GM19351 (cell line): ENCODE data around the gene MYRIP.
"Not testable (repeated sequence)": the region's sequence is repeated elsewhere in the genome, so short reads cannot be mapped to it uniquely, and the experiment has no call there.

Experiments
- ATAC-seq: cut with Tn5 transposase; IDR thresholded peaks from one replicate; pipeline ENCODE4 v1.9.1; 2021; ENCODE audit warnings: mild to moderate bottlenecking, moderate library complexity; ENCODE audit not compliant: unreplicated experiment

The MYRIP gene

DNA sequence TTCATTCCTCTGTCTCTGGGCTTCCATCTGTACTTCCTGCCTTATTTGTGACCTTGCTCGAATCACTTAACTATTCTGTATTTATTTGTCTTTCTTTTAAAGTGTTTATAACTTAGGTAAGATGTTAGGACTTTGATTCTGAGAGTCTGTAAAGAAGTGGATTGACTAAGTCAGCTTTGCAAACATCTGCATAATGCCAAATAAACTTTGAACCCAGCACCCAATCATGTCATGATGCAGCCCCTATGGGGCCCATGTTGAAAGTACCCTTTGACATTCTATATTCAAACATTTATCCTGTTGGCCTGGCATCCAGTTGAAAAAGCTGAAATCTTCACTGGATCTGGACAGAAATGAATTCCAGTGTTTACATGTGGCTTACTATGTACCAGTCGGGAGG is 3.8 kb upstream of the MYRIP start:
- ATAC-seq = no peak

GRCh38 chr3:39806820-39807219 is 2.6 kb upstream of the MYRIP start:
- ATAC-seq = no peak

DNA sequence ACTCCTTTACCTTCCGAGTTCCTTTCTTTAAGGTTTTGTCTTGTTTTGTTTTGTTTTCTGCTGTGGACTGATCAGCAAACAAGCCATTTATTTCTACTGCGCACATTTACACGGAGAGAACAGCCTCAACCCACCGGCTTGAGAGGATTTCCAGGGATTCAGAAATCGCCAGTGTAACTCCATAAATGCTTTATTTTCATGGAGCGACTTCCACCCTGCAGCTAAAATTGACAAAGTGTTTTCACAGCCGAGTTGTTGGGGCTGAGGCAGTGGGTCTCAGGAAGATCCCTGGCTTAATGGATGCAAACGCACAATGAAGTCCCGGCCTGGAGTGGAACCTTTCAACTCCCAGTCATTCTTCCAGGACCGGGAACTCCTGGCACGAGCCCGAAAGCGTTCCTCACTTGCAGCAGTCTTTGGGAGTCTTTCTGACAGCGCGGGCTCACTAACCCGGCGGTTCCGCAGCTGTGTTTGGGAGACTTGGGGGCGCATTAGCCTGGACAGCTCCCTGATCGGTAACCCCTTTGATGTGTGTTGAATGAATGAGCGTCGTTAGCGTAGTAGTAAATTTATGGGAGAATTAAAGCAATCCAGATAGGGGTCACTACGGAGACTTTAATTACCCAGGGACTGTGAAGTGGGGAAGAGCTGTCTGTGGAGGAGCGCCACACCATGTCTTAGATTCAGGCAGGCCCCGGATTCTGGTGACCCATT is 785 bp upstream of the MYRIP start:
- peak; percentile 10 for ATAC-seq

DNA sequence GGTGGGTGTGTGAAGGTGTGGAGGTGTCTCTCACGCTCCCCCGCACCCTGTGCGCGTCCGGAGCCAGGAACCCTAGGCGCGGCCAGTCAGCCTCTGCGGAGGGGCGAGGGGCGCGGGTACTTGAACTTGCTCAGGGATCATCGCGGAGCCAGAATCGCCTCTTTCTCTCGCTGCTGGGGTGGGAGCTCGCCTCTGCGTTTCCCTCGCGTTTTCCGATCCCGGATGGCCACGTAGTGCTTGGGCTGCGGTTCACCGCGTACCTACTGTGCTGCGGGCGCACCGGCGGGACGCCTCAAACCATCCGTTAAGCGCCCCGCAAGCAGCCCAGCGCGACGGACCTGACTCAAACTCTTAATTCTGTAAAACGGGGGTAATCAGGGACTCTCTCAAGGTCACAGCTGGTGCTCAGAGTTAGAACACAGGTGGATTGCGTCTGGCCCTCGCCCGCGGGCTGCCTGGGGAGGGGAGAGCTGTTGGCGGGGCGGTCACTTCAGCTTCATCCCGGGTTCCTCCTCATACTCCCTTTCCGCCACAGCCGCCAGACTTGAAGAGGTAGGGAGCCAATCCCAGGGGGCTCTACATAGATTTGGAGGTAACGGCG is 686 bp downstream of the MYRIP start:
- peak; percentile 17 for ATAC-seq

DNA sequence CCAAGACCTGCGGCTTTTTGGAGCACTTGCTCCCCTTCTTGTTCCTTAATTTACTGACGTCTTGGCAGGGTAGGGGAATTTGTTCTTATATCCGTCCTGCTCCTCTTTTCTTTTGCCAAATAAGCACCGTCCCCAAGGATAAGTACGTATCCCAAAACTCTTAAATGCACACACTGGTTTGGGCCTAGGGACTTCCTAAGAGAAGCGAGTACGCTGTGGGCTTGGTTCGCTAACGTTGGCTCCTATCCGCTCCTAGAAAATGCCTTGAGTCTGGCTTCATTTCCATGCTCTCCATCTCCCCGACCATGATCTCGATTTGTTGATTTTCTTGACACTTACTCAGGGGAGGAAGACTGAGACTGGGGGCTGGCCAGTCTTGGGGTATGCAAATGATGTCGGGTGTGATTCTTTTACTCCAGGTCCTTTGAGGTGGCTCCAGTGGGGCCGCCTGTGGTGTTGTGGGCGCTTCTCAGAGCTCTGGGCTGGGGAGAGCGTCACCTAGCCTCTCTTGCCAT is 1.3 kb downstream of the MYRIP start:
- no peak for ATAC-seq

GRCh38 chr3:39811561-39811960 is 2.2 kb downstream of the MYRIP start:
- no peak for ATAC-seq

DNA sequence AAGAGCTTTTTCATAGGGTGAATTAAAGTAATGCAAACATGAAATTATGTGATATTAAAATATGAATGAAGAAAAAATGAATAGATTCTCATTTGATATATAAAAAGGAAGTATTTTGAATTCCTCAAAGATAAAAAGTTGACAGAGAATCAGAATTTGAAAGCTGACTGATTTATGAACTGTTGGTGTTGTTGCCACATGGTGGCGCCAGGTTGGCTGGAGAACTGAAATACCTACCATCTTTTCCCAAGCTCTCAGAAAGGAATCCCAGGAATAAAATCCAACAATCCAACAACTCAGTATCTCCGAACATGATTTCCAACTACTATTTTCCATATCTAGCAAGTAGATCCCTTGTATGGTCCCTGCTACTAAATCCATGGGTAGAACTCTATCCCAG is 3.1 kb downstream of the MYRIP start:
- ATAC-seq = no peak

- ATAC-seq = no peak
Measured at GRCh38 chr3:39814007-39814406, 4.6 kb downstream of the MYRIP start.

DNA sequence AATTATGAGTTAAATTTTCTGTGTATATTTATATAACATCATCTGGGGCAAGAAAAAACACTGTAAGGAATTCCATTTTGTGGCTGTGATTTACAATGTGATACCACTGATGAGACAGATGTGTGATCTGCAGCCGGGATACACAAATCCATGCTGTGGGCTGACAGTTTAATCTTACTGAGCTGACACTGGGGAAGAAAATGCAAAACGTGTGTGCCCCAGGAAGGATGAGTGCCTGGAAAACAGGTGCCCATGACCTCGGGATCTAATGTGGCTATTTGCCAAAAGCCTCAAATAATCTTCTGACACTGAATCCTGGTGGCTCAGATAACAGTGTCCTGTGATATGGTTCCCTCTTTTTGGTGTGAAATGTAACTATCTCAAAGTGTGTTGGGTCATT is 10.5 kb downstream of the MYRIP start:
- no peak for ATAC-seq

GRCh38 chr3:39833764-39834163 is 24.4 kb downstream of the MYRIP start:
- not testable (repeated sequence) for ATAC-seq

DNA sequence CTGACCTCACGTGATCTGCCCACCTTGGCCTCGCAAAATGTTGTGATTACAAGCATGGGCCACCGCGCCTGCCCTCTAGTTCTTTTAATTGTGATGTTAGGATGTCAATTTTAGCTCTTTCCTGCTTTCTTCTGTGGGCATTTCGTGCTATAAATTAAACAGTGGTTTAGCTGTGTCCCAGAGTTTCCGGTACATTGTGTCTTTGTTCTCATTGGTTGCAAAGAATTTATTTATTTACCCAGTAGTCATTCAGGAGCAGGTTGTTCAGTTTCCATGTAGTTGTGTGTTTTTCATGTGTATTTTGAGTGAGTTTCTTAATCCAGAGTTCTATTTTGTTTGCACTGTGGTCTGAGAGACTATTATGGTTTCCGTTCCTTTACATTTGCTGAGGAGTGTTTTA is 30.1 kb downstream of the MYRIP start:
- no peak for ATAC-seq

- no peak for ATAC-seq
Measured at GRCh38 chr3:39843440-39843839, 34.0 kb downstream of the MYRIP start.

GRCh38 chr3:39848365-39848764 is 39.0 kb downstream of the MYRIP start:
- ATAC-seq = no peak

DNA sequence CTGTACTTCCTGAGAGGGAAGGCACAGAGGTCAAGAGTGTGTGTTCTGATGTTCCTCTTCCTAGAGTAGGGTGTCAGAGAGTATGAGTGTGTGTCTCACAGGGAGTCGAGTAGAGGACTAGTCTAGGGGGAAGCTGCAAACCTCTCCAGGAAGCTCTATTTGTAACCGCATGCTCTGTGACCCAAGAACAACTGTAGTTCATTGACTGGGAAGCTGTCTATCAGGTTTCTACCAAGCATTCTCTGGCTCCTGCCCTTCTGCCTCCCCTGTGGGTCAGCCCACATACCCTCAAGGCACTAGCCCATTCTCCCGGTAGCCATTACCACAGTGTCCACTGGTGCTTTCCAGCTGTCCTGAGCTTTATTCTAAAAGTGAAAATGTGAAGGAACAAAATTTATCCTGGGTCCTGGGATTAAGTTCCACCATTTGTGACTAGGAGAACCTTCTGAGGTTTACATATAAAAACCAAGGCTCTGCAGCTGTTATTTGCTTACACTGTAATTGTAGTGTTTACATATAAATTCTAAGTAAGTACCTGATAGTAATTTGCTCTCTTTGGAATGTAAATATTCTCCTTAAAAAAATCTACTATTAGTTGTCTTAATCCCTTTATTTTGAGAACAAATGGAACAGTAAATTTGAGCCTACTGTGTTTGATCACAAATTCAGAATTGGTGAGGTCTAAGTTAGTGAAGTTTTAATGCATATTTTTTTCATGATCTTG is 40.7 kb downstream of the MYRIP start:
- ATAC-seq = no peak

- ATAC-seq = no peak
Measured at GRCh38 chr3:39850716-39851032, 41.3 kb downstream of the MYRIP start.

- ATAC-seq = no peak
Measured at GRCh38 chr3:39855517-39855916, 46.1 kb downstream of the MYRIP start.

- no peak for ATAC-seq
Measured at GRCh38 chr3:39869890-39870289, 60.5 kb downstream of the MYRIP start.

DNA sequence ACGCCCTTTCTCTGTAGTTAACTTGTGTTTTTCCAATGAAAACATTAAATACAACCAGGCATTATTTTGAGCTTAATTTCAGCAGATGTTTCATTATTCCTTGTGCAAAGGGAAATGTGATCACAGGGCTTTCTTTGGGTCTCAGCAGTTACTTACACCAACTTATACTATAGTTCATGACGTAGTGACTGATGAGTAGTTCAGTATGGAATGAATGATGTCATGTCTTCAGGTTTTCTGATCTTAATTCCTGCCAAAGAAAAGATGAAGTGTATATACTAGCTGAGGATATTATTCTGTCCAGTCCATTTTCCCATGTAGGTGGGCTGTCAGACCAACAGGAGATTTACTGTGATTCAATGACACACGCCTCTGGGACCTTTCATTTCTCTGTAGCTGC is 61.3 kb downstream of the MYRIP start:
- ATAC-seq = no peak

GRCh38 chr3:39879581-39879980 is 70.2 kb downstream of the MYRIP start:
- ATAC-seq = no peak

- no peak for ATAC-seq
Measured at GRCh38 chr3:39882111-39882510, 72.7 kb downstream of the MYRIP start.

DNA sequence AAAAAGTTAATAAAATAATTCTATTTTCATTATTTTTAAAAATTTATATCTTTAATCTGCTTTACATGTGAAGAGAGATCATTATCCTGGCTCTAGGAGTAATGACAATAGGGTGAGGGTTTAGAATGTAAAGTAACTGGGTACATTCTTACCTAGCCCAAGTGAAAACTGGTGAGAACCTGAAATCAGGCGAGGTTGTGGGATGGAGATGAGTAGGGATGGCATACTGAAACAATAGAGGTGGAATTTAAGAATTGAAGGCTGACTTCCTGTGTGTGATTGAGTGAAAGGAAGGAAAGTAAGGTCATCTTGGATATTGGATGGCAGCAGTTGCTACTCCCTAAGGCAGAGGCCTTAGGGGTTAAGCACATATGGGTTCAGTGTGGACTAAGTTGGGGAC is 82.7 kb downstream of the MYRIP start:
- no peak for ATAC-seq

DNA sequence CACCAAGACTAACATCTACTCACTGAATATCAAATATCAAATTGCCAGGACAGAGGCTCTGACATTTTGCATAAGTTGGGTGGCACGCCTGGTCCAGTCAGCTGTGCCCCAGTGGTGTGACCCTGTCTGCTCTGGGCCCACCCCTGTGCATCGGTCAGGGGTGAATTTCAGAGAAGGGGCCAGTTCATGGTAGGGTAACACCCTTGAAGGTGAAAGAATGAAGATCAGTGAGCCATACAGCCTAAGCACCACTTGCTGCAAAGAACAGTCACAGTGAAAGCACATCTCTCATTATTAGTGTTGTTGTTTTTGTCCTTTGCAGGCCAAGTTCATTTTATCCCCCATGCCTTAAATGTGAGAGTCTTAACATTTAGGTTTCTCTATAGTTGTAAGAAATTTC is 86.8 kb downstream of the MYRIP start:
- ATAC-seq = peak; percentile 55
